ENCODE measurements around the gene PLD3.
A peak's percentile ranks its signal among the peaks of the same experiment; 100 is the strongest.
"Not testable (repeated sequence)": the region's sequence is repeated elsewhere in the genome, so short reads cannot be mapped to it uniquely, and the experiment has no call there.

The PLD3 gene

GRCh38 chr19:40333083-40333482, 15.4 kb upstream of the PLD3 start:
- DNase-seq = not testable (repeated sequence)

DNA sequence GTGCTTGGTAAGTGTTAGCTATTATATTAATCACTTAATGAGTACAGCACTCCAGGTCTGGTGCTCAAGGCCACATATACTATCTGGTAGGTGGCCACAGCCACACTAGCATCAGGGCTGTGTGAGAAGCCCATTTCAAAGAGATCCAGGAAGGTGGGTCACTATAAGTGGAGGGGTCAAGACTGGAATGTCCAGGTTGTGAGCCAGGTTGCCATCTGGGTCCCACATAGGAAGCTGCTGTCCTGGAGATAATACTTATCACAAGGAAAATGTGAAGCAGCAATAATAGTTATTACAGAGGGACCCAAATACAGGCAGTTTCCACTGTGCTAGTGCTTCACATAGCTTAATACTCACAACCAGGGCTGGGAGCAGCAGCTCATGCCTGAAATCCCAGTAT, 13.4 kb upstream of the PLD3 start:
- no peak for DNase-seq

DNA sequence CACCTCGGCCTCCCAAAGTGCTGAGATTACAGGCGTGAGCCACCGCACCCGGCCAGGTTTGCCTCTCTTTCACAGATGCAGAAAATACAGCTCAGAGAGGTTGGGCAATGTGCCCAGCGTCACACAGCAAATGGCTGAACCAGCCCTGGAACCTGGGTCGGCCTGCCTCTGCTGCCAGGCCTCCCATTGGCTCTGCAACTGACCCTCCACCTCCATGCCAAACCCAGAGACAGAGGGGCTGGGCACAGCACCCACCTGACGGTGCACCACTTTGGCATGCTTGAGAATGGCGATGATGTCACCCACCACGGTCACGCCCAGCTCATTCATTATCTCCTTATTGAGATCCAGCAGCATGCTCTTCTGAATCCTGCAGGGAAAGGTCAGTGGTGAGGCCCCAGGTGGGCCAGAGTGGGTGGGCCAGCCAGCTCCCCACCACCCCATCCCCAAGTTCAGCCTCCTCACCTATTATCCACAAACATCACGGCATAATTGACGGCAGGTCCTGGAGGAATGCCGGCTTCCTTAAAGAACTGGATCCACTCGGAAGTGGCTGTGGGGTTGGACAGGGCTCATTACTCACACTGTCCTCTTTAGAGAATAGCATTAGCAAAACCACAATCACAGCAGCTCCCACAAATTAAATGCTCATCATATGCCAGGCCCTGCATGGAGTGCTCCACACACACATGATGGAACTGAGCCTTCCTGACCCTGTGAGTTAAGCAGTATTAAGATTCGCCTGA, 12.5 kb upstream of the PLD3 start:
- DNase-seq = no peak

GRCh38 chr19:40336601-40336900, 11.9 kb upstream of the PLD3 start:
- DNase-seq = no peak

DNA sequence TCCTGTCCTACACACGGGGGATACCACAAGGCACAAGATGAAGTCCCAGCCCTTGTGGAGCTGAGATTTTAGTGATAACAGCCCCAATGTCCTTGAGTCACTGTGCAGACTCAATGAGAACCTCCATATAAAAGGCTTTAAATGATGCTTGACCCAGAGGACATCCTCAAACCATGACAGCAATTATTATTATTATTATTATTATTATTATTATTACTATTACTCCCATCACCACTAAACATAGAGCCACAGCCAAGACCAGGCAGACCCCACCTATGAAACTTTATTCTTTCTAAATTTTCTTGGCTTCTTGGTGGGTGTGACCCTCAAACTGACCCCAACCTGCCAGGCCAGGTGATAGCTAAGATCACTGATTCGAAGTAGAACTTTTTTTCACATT, 11.4 kb upstream of the PLD3 start:
- DNase-seq = no peak

GRCh38 chr19:40337594-40337993, 10.9 kb upstream of the PLD3 start:
- DNase-seq = no peak

DNA sequence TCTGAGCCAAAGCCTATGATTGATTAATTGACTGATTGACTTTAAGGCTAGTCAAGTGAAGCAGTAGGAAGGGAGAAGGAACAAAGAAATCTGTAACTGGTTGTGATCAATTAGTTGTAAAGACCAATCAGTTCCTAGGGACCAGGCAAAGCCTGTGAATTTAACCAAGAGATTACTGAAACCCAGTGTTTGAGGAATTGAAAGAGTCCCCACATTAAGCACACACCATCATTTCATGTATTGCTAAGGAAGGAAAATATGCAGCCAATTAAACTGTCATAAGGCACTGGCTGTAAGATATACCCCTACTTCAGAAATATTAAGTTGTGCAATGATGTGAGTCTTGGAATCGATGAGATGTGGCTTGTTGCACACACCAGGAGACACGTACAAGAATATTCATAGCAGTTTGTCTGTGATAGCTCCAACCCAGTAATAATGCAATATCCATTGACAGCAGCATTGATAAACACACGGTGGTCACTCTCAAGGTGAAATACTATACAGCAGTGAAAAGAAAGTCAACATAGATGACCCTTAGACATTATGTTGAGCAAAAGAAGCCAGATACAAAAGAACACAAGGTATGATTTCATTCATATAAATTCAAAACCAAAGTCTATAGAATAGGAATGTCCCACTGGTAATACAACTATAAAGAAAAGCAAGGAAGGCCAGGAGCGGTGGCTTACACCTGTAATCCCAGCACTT, 9.3 kb upstream of the PLD3 start:
- no peak for DNase-seq

- DNase-seq = no peak
Observed at GRCh38 chr19:40341601-40342482, 6.7 kb upstream of the PLD3 start.

DNA sequence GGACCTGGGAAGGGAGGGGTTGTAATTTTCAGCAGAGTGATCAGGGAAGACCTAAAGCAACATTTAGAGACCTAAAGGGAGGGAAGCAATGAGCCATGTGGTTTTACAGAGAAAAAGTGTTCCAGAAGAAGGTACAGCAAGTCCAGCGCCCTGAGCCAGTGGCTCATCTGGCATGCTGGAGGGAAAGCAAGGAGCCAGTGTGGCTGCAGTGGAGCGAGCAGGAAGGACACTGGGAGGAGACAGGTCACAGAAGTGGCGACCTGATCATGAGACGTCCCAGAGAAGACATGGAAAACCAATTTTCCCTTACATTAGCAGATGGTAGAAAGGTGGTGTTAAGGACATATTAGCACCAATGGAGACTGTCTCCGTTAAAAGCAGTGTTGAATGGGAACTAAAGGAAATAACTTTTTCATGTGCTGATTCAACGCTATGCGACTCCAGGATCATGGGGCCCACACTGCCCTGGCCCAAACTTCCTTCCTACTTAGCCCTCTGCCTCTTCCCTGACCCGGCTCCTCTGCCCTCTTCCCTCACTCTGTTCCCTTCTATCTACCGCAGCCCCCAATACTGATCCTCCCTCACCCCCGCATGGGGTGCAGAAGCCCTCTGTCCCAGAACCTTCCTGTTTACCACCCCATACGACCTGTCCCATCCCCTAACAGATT, 5.7 kb upstream of the PLD3 start:
- DNase-seq = no peak

DNA sequence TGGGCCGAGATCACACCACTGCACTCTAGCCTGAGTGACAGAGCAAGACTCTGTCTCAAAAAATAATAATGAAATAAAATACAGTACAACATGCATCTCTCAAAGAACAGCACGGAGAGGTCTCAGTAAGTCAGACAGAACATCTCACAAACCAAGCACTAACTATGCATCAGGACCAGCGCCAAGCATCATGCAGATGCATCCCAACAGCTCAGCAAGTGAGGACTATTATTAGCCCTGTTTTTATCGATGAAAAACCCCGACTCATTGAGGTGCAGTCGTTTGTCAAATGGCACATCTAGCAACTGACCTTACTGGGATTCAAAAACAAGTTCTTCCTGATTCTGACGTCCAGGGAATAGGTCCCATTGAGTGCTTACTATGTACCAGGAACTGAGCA, 4.1 kb upstream of the PLD3 start:
- DNase-seq = no peak

- peak; percentile 23 for DNase-seq
Observed at GRCh38 chr19:40348961-40349507, 539 bp downstream of the PLD3 start.

DNA sequence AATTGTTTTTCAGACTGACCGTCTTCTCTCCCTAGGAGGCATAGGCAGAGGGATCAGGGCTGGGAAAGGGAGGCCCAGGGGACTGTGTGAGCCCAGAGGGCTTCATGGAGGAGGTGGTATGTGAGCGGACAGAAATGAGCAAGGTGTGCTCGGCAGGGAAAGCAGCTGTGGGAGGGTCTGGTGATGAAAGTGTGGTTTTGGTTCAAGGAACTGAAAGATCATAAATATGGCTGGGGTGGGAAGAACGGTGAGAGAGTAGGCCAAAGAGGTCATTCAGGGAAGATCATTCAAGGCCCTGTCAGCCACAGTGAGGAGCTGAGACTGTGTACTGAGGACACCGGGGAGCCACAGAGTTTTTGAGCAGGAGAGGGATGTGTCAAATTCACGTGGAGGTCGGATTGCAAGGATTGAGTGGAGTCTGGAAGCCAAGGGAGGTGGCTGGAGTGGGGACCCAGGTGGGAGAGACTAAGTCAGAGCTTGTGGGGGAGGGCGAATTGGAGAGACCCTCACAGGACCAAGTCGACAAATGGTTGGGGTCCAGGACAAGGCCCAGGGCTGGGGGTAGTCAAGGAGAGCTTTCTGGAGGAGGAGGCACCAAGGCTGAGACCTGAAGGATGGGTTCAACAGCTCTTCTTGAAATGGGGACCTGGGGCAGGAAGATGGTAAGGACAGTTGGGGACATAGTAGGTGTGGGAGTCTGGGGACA, 7.6 kb downstream of the PLD3 start:
- DNase-seq = no peak

GRCh38 chr19:40356681-40357595, 8.4 kb downstream of the PLD3 start:
- no peak for DNase-seq

GRCh38 chr19:40357640-40358039, 9.1 kb downstream of the PLD3 start:
- DNase-seq = no peak

DNA sequence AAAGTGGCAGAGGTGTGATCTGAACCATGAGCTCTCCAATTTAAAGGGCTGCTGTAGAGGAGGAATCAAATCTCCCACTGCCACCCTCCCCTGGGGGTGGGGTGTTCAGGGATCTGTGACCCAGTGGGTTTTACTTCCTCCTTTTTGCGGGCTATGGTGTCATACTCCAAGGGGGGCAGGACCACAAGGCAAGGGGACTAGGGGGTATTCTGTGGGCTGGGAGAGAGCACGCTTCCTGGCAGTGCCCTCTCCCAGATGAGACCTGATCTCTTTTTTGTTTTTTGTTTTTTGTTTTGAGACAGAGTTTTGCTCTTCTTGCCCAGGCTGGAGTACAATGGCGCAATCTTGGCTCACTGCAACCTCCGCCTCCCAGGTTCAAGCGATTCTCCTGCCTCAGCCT, 10.3 kb downstream of the PLD3 start:
- DNase-seq = no peak

DNA sequence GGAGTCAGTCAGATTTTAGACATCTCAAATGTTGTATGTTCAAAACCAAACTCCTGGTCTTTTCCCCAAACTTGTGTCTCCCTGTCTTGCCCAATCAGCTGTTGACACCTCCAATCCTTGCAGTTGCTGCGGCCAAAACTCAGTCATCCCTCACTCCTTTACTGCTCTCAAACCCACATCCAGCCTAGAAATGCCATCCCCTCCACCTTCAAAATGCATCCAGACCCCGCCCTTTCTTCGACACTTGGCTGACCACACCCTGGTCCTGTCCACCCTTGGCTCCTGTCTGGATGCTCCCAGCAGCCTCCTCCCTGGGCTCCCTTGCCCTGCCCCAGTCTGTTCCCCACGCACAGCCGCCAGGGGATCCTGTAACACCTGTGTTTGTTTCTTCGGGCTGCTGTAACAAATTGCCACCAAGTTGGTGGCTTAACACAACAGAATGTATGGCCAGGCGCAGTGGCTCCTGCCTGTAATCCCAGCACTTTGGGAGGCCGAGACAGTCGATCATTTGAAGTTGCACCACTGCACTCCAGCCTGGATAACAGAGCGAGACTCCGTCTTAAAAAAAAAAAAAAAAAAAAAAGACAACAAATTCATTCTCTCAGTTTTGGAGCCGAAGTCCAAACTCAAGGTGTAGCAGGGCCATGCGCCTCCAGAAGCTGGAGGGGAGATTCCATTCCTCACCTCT, 11.7 kb downstream of the PLD3 start:
- DNase-seq = no peak

DNA sequence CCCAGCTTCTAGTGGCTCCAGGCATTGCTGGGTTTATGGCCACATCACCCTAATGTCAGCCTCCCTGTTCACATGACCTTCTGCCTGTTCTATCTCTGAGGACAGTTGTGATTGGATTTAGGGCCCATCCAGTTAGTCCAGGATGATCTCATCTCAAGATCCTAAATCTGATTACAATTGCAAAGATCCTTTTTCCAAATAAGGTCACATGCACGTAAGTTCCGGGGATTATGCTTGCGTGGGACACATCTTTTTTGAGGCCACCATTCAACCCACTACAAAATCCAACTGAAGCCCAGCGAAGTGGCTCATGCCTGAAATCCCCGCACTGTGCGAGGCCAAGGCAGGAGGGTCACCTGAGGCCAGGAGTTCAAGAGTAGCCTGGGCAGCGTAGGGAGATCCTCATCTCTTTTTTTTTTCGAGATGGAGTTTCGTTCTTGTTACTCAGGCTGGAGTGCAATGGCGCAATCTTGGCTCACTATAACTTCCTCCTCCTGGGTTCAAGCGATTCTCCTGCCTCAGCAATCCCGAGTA, 12.3 kb downstream of the PLD3 start:
- no peak for DNase-seq

DNA sequence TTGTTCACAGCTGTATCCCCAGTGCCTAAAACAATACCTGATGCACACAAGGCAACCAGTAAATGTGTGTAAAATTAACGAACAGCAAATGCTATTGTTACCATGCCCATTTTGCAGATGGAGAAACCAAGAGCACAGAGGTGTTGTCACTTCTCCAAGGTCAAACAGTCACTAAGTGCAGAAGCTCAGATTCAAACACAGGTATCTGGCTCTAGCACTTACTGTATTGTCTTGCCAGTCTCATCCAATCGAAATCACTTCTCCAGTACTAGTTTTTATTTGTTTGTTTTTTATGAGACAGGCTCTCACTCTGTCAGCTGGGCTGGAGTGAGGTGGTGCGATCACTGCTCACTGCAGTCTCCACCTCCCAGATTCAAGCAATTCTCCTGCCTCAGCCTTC, 13.7 kb downstream of the PLD3 start:
- no peak for DNase-seq

DNA sequence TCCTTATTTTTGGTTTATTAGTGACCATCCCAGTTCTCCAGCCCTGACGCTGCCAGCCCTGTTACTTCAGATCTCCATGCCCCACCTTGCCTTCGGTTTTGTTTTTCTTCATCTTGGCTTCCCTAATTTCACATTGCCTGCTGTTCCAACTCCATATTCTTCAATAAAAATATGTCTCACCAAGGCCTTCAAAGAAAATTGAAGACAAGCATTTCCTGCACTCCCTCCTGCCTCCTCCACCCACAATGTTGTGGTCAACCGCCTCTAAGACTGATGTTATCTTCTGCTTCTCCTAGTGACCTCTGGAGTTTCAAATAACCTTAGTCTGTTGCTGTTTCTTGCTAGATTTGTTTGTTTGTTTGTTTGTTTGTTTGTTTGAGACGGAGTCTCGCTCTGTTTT, 14.6 kb downstream of the PLD3 start:
- no peak for DNase-seq

GRCh38 chr19:40365010-40365409, 16.5 kb downstream of the PLD3 start:
- DNase-seq = no peak
